NB4 (cell line): ENCODE measurements around the gene ITSN1.

Experiments
- CTCF ChIP-seq: IDR thresholded peaks from one replicate; pipeline ENCODE4 v1.5.1; 2012; ENCODE audit warnings: low read depth, low read length
- POLR2A ChIP-seq: IDR thresholded peaks from 2 replicates; pipeline ENCODE4 v1.6.1; 2011; ENCODE audit warnings: mild to moderate bottlenecking; ENCODE audit not compliant: insufficient read length; ENCODE audit errors: extremely low read depth

DNA sequence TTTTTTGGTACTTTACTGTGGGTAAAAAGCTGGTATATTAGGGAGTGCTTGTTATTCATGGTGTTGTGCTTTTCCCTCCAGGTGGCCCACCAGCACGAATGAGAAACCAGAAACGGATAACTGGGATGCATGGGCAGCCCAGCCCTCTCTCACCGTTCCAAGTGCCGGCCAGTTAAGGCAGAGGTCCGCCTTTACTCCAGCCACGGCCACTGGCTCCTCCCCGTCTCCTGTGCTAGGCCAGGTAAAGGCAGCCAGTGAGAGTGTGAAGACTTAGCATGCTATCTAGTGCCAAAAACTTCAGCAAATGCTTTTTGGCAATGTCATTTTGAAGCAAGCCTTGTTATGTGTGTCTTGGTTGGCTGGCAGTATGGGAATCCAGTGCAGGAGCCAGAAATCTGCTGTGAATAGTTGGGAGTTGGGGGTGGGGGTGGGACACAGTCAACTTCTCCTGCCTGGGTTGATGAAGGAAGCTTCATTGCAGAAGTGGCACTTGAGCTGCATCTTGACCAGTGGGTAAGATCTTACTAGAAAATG is 171.6 kb downstream of the ITSN1 start:
- TF ChIP-seq POLR2A (no peak), CTCF (no peak)
